ENCODE data around the gene AFDN.

AFDN gene

DNA sequence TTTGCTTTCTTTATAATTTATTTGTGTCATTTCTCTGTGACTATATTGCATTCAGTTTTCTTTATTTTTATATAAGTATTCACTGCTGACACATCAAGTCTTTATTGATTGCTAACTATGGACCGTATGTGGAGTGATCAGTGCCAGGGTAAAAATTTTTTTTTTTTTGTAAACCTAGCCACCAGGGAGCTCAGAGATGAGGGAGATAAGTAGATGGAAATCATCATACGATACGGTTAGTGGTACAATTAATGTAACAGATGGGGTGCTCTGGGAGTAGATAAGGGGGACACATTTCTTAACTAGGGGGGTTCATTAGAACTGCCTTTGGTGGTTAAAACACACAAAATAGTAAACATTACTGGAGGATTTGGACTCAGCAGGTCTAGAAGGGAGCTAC is 68.3 kb downstream of the AFDN start:
- DNase-seq (ENCODE audit: extremely low spot score): no peak
- no peak for TF ChIP-seq BHLHE40 (IDR thresholded peaks at IDR 0.05; ENCODE audit: borderline replicate concordance)
- TF ChIP-seq, protein P1, sequence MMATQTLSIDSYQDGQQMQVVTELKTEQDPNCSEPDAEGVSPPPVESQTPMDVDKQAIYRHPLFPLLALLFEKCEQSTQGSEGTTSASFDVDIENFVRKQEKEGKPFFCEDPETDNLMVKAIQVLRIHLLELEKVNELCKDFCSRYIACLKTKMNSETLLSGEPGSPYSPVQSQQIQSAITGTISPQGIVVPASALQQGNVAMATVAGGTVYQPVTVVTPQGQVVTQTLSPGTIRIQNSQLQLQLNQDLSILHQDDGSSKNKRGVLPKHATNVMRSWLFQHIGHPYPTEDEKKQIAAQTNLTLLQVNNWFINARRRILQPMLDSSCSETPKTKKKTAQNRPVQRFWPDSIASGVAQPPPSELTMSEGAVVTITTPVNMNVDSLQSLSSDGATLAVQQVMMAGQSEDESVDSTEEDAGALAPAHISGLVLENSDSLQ (IDR thresholded peaks at IDR 0.05): no peak
- no peak for TF ChIP-seq SP1 (IDR thresholded peaks at IDR 0.05)
- TF ChIP-seq CTBP1 (IDR thresholded peaks at IDR 0.05; ENCODE audit: borderline replicate concordance): no peak
- TF ChIP-seq L3MBTL2 (conservative IDR thresholded peaks at IDR 0.05): no peak
- no peak for TF ChIP-seq TARDBP (IDR thresholded peaks at IDR 0.05)
- TF ChIP-seq SUZ12 (IDR thresholded peaks at IDR 0.05): no peak
- no peak for TF ChIP-seq ZNF384 (IDR thresholded peaks at IDR 0.05)
- no peak for TF ChIP-seq HDGF (IDR thresholded peaks at IDR 0.05; ENCODE audit: borderline replicate concordance)
- TF ChIP-seq FOXA1 (IDR thresholded peaks at IDR 0.05): no peak
- no peak for TF ChIP-seq NFRKB (IDR thresholded peaks at IDR 0.05)
- no peak for TF ChIP-seq FOXK2 (IDR thresholded peaks at IDR 0.05)
- ChIA-PET POLR2A (no interaction called here), CTCF (interaction anchor here (0.7 to 1.0 kb wide), 2 partner anchors 86 to 409 kb away, joined by 3 to 4 read pairs; no protein-coding TSS in a partner anchor)

DNA sequence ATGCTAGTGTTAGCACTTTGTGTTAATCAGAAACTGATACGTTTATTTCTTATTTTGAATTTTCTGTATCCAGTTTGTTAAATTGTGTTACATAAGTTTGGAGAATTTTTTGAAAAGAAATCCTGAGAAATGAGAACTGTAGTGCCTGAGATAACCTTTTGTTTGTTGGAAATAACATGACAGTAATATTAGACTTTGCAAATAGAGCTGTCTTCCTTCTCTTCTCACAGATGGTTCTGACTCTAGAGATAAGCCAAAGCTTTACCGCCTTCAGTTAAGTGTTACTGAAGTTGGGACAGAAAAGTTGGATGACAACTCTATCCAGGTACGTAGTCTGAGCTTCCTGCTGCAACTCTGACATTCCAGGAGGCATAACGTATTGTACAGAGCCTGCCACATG is 69.9 kb downstream of the AFDN start:
- ChIA-PET POLR2A (no interaction called here), CTCF (interaction anchor here (1.0 kb wide), 1 partner anchor 53 kb away, joined by 3 read pairs; no protein-coding TSS in a partner anchor)
- TF ChIP-seq NFRKB (IDR thresholded peaks at IDR 0.05): no peak
- no peak for TF ChIP-seq HDGF (IDR thresholded peaks at IDR 0.05; ENCODE audit: borderline replicate concordance)
- no peak for TF ChIP-seq ELF4 (IDR thresholded peaks at IDR 0.05)
- no peak for TF ChIP-seq ZNF384 (IDR thresholded peaks at IDR 0.05)
- TF ChIP-seq FOXM1 (IDR thresholded peaks at IDR 0.05; ENCODE audit: borderline replicate concordance): no peak
- no peak for TF ChIP-seq FOXK2 (IDR thresholded peaks at IDR 0.05)
- TF ChIP-seq SP1 (IDR thresholded peaks at IDR 0.05): no peak
- TF ChIP-seq LEF1 (IDR thresholded peaks at IDR 0.05; ENCODE audit: borderline replicate concordance): no peak
- no peak for TF ChIP-seq FOXA1 (IDR thresholded peaks at IDR 0.05)
- TF ChIP-seq, protein P1 (IDR thresholded peaks at IDR 0.05): no peak
- TF ChIP-seq CTBP1 (IDR thresholded peaks at IDR 0.05; ENCODE audit: borderline replicate concordance): no peak
- no peak for TF ChIP-seq SUZ12 (IDR thresholded peaks at IDR 0.05)
- TF ChIP-seq TARDBP (IDR thresholded peaks at IDR 0.05): no peak
- no peak for TF ChIP-seq BHLHE40 (IDR thresholded peaks at IDR 0.05; ENCODE audit: borderline replicate concordance)
- TF ChIP-seq L3MBTL2 (conservative IDR thresholded peaks at IDR 0.05): no peak
- no peak for TF ChIP-seq ARNT (IDR thresholded peaks at IDR 0.05)
- no peak for DNase-seq (ENCODE audit: extremely low spot score)

GRCh38 chr6:167898673-167899311 is 72.1 kb downstream of the AFDN start:
- no peak for TF ChIP-seq SP1 (IDR thresholded peaks at IDR 0.05)
- TF ChIP-seq, protein P1 (IDR thresholded peaks at IDR 0.05): no peak
- ChIA-PET POLR2A (no interaction called here), CTCF (interaction anchor here (0.7 to 1.0 kb wide), 2 partner anchors 14 to 59 kb away, joined by 3 read pairs; no protein-coding TSS in a partner anchor)
- no peak for DNase-seq (ENCODE audit: extremely low spot score)

- ChIA-PET POLR2A (no interaction called here), CTCF (interaction anchor here (0.5 to 0.8 kb wide), 2 partner anchors 55 to 350 kb away, joined by 3 read pairs; no protein-coding TSS in a partner anchor)
- no peak for TF ChIP-seq ELF4 (IDR thresholded peaks at IDR 0.05)
- no peak for TF ChIP-seq SUZ12 (IDR thresholded peaks at IDR 0.05)
- no peak for TF ChIP-seq FOXK2 (IDR thresholded peaks at IDR 0.05)
- TF ChIP-seq, protein P1 (IDR thresholded peaks at IDR 0.05): no peak
- TF ChIP-seq LEF1 (IDR thresholded peaks at IDR 0.05; ENCODE audit: borderline replicate concordance): no peak
- TF ChIP-seq FOXA1 (IDR thresholded peaks at IDR 0.05): no peak
- no peak for TF ChIP-seq CTBP1 (IDR thresholded peaks at IDR 0.05; ENCODE audit: borderline replicate concordance)
- no peak for TF ChIP-seq SP1 (IDR thresholded peaks at IDR 0.05)
- TF ChIP-seq FOXM1 (IDR thresholded peaks at IDR 0.05; ENCODE audit: borderline replicate concordance): no peak
- TF ChIP-seq BHLHE40 (IDR thresholded peaks at IDR 0.05; ENCODE audit: borderline replicate concordance): no peak
- TF ChIP-seq L3MBTL2 (conservative IDR thresholded peaks at IDR 0.05): no peak
- DNase-seq (ENCODE audit: extremely low spot score): no peak
Observed at GRCh38 chr6:167904791-167905190, 78.1 kb downstream of the AFDN start.

GRCh38 chr6:167906899-167907298 is 80.2 kb downstream of the AFDN start:
- CTCF ChIA-PET: no interaction called here
- POLR2A ChIA-PET: no interaction called here
- DNase-seq (ENCODE audit: extremely low spot score): no peak
- no peak for TF ChIP-seq TARDBP (IDR thresholded peaks at IDR 0.05)
- no peak for TF ChIP-seq L3MBTL2 (conservative IDR thresholded peaks at IDR 0.05)
- TF ChIP-seq FOXM1 (IDR thresholded peaks at IDR 0.05; ENCODE audit: borderline replicate concordance): no peak
- TF ChIP-seq, protein P1 (IDR thresholded peaks at IDR 0.05): no peak
- TF ChIP-seq NFRKB (IDR thresholded peaks at IDR 0.05): no peak
- TF ChIP-seq SUZ12 (IDR thresholded peaks at IDR 0.05): no peak
- TF ChIP-seq ZNF384 (IDR thresholded peaks at IDR 0.05): no peak
